ENCODE results near the gene RPL26.
A peak's percentile ranks its signal among the peaks of the same experiment; 100 is the strongest.

RPL26 gene

GRCh38 chr17:8383143-8383822, at the start of gene RPL26:
TSS of gene RPL26 (minus strand) at chr17:8383193. CDS start at chr17:8382310, 883 bp downstream.
- Histone ChIP-seq H3K9me3 (ENCODE audit: control insufficient read depth, insufficient read depth, low read length) (no peaks in the 10 kb centered on the region), H3K36me3 (ENCODE audit: insufficient read depth, low read length) (peaks cover 35% of the 10 kb centered on the region), H3K4me1 (ENCODE audit: insufficient read depth, low read length) (peaks cover 24% of the 10 kb centered on the region), H3K9ac (ENCODE audit: low read depth, low read length) (peak within 1 kb of the TSS; percentile 98)

DNA sequence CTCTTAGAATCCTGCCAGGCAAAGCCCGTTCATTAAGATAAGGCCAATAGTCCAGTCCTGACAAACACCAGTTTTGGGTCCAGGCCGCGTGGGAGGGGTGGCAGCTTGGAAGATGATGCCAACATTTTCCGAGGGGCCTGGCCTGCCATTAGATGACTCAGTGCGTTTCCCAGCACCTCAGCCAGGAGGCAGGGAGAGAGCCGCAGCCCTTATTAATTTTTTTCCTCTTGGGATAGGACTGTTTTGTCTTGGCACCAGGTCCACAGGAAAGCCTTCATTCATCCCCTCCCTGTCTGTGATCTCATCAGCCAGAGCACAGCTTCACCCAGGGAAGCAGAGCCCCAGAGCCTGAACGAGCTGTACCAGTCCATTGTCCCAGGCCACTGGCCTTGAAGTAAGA, 48.0 kb upstream of the RPL26 start:
- H3K4me1 ChIP-seq (ENCODE audit: insufficient read depth, low read length): no peaks in the 10 kb centered on the region
- no peaks in the 10 kb centered on the region for H3K36me3 ChIP-seq (ENCODE audit: insufficient read depth, low read length)
- no peaks in the 10 kb centered on the region for H3K9me3 ChIP-seq (ENCODE audit: control insufficient read depth, insufficient read depth, low read length)
- no peak overlapping the region for H3K9ac ChIP-seq (ENCODE audit: low read depth, low read length)

- Histone ChIP-seq H3K36me3 (ENCODE audit: insufficient read depth, low read length) (no peaks in the 10 kb centered on the region), H3K4me1 (ENCODE audit: insufficient read depth, low read length) (no peaks in the 10 kb centered on the region), H3K9ac (ENCODE audit: low read depth, low read length) (no peak overlapping the region), H3K9me3 (ENCODE audit: control insufficient read depth, insufficient read depth, low read length) (no peaks in the 10 kb centered on the region)
Observed at GRCh38 chr17:8426802-8427201, 43.8 kb upstream of the RPL26 start.

GRCh38 chr17:8426094-8426720, 43.2 kb upstream of the RPL26 start:
- Histone ChIP-seq H3K9me3 (ENCODE audit: control insufficient read depth, insufficient read depth, low read length) (no peaks in the 10 kb centered on the region), H3K36me3 (ENCODE audit: insufficient read depth, low read length) (no peaks in the 10 kb centered on the region), H3K4me1 (ENCODE audit: insufficient read depth, low read length) (no peaks in the 10 kb centered on the region), H3K9ac (ENCODE audit: low read depth, low read length) (no peak overlapping the region)

DNA sequence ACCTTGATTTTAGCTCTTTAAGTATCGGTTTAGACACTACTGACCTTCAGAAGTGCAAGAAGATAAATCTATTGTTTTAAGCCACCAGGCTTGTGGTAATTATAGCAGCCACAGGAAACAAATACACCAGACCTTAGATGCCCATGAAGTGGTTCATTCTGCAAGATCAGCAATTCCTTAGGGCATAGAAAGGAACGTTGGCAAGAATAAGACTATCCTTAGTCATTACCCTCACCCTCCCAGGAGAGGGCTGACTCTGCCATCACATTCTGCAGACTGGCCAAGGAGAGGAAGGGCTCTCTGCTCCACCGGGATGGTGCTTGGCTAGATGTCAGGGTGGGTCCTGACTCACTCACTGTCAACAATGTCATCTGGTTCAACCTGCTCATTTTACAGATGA, 38.6 kb upstream of the RPL26 start:
- Histone ChIP-seq H3K4me1 (ENCODE audit: insufficient read depth, low read length) (no peaks in the 10 kb centered on the region), H3K9ac (ENCODE audit: low read depth, low read length) (no peak overlapping the region), H3K9me3 (ENCODE audit: control insufficient read depth, insufficient read depth, low read length) (no peaks in the 10 kb centered on the region), H3K36me3 (ENCODE audit: insufficient read depth, low read length) (no peaks in the 10 kb centered on the region)

DNA sequence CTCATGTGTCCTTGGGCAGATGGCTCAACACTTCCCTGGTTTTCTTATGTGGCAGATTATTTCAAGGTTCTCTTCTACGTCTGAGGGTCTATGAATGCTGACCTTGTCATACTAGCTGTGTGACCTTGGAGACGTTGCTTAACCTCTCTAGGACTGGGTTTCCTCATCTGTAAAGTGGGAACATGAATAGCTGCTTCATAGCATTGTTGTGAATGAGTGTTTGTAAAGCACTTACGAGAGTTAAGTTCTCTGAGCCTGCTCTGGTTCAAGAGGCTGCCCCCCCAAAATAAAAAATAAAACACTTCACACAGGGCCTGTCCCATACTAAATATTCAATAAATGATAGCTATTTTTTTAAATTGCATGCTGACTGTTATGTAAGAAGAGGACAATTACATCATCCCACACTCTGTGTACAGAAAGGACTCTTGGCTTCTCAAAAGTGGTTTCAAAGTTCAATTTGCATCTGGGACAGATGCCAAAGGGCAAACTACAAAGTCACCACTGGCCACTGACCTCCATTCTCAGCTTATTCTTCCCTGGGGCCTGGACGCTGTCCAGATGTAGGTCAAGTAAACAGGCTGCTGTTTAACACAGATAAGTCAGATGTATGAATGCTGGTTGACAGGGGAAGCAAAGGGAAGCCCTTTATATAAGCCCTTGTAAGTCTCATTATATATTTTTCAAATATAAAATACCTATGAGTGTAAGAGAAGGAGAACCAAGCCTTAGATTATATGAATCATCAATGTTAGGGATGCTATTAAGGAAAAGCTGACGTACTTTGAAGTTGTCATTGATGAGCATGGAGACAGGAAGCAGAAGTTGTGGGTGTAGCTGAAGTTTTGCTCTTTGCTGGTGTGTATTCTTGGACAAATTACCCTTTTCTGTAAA, 37.3 kb upstream of the RPL26 start:
- Histone ChIP-seq H3K4me1 (ENCODE audit: insufficient read depth, low read length) (no peaks in the 10 kb centered on the region), H3K9ac (ENCODE audit: low read depth, low read length) (no peak overlapping the region), H3K36me3 (ENCODE audit: insufficient read depth, low read length) (no peaks in the 10 kb centered on the region), H3K9me3 (ENCODE audit: control insufficient read depth, insufficient read depth, low read length) (no peaks in the 10 kb centered on the region)

DNA sequence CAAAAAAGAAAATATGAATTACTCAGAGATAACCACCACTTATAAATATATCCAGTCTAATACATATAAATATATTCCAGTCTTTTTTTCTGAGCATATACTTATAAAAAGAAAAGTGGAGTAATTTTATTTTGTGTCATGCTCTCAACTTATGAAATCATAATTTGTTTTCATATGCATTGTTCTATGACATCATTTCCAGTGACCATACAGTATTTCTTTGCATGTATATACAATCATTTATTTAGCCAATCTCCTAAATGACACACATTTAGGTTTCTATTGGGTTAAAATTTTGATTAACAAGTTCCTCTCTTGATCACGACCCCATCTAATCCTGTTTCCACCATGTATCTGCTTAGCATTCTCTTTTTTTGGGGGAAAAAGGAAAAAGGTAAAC, 36.3 kb upstream of the RPL26 start:
- Histone ChIP-seq H3K4me1 (ENCODE audit: insufficient read depth, low read length) (no peaks in the 10 kb centered on the region), H3K36me3 (ENCODE audit: insufficient read depth, low read length) (no peaks in the 10 kb centered on the region), H3K9me3 (ENCODE audit: control insufficient read depth, insufficient read depth, low read length) (no peaks in the 10 kb centered on the region), H3K9ac (ENCODE audit: low read depth, low read length) (no peak overlapping the region)

DNA sequence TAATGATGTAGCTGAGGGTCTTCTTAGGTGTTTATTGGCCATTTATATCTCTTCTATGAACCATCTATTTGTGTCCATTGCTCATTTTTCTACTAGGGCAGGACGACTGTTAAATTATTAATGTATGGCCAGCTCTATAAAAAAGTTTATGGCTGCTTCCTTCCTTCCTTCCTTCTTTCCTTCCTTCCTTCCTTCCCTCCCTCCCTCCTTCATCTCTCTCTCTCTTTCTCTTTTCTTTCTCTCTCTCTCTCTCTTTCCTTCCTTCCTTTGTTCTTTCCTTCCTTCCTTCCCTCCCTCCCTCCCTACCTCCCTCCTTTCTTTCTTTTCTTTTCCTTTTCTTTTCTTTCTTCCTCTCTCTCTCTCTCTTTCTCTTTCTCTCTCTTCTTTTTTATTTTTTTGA, 35.5 kb upstream of the RPL26 start:
- Histone ChIP-seq H3K9me3 (ENCODE audit: control insufficient read depth, insufficient read depth, low read length) (no peaks in the 10 kb centered on the region), H3K4me1 (ENCODE audit: insufficient read depth, low read length) (no peaks in the 10 kb centered on the region), H3K36me3 (ENCODE audit: insufficient read depth, low read length) (no peaks in the 10 kb centered on the region), H3K9ac (ENCODE audit: low read depth, low read length) (no peak overlapping the region)

- H3K36me3 ChIP-seq (ENCODE audit: insufficient read depth, low read length): no peaks in the 10 kb centered on the region
- H3K9me3 ChIP-seq (ENCODE audit: control insufficient read depth, insufficient read depth, low read length): no peaks in the 10 kb centered on the region
- no peak overlapping the region for H3K9ac ChIP-seq (ENCODE audit: low read depth, low read length)
- H3K4me1 ChIP-seq (ENCODE audit: insufficient read depth, low read length): no peaks in the 10 kb centered on the region
Observed at GRCh38 chr17:8417806-8418205, 34.8 kb upstream of the RPL26 start.

- H3K9me3 ChIP-seq (ENCODE audit: control insufficient read depth, insufficient read depth, low read length): no peaks in the 10 kb centered on the region
- H3K36me3 ChIP-seq (ENCODE audit: insufficient read depth, low read length): no peaks in the 10 kb centered on the region
- H3K4me1 ChIP-seq (ENCODE audit: insufficient read depth, low read length): no peaks in the 10 kb centered on the region; the same call in 1 of the 2 replicates
- no peak overlapping the region for H3K9ac ChIP-seq (ENCODE audit: low read depth, low read length)
Observed at GRCh38 chr17:8413938-8414337, 30.9 kb upstream of the RPL26 start.

GRCh38 chr17:8413328-8413727, 30.3 kb upstream of the RPL26 start:
- H3K9ac ChIP-seq (ENCODE audit: low read depth, low read length): no peak overlapping the region
- no peaks in the 10 kb centered on the region for H3K36me3 ChIP-seq (ENCODE audit: insufficient read depth, low read length)
- peaks cover 4% of the 10 kb centered on the region; the same call in 1 of the 2 replicates for H3K4me1 ChIP-seq (ENCODE audit: insufficient read depth, low read length)
- H3K9me3 ChIP-seq (ENCODE audit: control insufficient read depth, insufficient read depth, low read length): no peaks in the 10 kb centered on the region

- H3K36me3 ChIP-seq (ENCODE audit: insufficient read depth, low read length): no peaks in the 10 kb centered on the region
- no peak overlapping the region for H3K9ac ChIP-seq (ENCODE audit: low read depth, low read length)
- H3K9me3 ChIP-seq (ENCODE audit: control insufficient read depth, insufficient read depth, low read length): no peaks in the 10 kb centered on the region
- peaks cover 6% of the 10 kb centered on the region; the same call in 1 of the 2 replicates for H3K4me1 ChIP-seq (ENCODE audit: insufficient read depth, low read length)
Observed at GRCh38 chr17:8412089-8412488, 29.1 kb upstream of the RPL26 start.

GRCh38 chr17:8410883-8411238, 27.9 kb upstream of the RPL26 start:
- no peaks in the 10 kb centered on the region for H3K36me3 ChIP-seq (ENCODE audit: insufficient read depth, low read length)
- H3K9ac ChIP-seq (ENCODE audit: low read depth, low read length): peak overlapping the region; percentile 2; the same call in 1 of the 2 replicates
- no peaks in the 10 kb centered on the region for H3K9me3 ChIP-seq (ENCODE audit: control insufficient read depth, insufficient read depth, low read length)
- H3K4me1 ChIP-seq (ENCODE audit: insufficient read depth, low read length): peaks cover 6% of the 10 kb centered on the region; the same call in 1 of the 2 replicates

- H3K4me1 ChIP-seq (ENCODE audit: insufficient read depth, low read length): peaks cover 6% of the 10 kb centered on the region; the same call in 1 of the 2 replicates
- no peaks in the 10 kb centered on the region for H3K9me3 ChIP-seq (ENCODE audit: control insufficient read depth, insufficient read depth, low read length)
- H3K9ac ChIP-seq (ENCODE audit: low read depth, low read length): peak overlapping the region; percentile 2; the same call in 1 of the 2 replicates
- no peaks in the 10 kb centered on the region for H3K36me3 ChIP-seq (ENCODE audit: insufficient read depth, low read length)
Observed at GRCh38 chr17:8409966-8410882, 27.2 kb upstream of the RPL26 start.

All from ES-I3 (cell line).